Choroid plexus epithelial cell (primary cell): ENCODE results near the gene TOPBP1.
A peak's percentile ranks its signal among the peaks of the same experiment; 100 is the strongest.

Source experiments
- DNase-seq: peaks from one replicate; pipeline ENCODE4 v3.0.0-alpha.2; 2010; ENCODE audit warnings: low read depth
- H3K4me3 ChIP-seq: 2 replicates; pipeline ENCODE4 v1.5.1; 2011; ENCODE audit warnings: low read depth, mild to moderate bottlenecking, control low read depth, low read length, moderate library complexity
- CTCF ChIP-seq: conservative IDR thresholded peaks from 2 replicates; pipeline ENCODE4 v1.5.1; 2011; ENCODE audit warnings: low read depth, mild to moderate bottlenecking, control low read depth, inconsistent platforms, low read length, moderate library complexity

The TOPBP1 gene

GRCh38 chr3:133662278-133662651 is 524 bp upstream of the TOPBP1 start:
- TF ChIP-seq CTCF, result peak; percentile 40
- peak; percentile 47 for DNase-seq
- H3K4me3 ChIP-seq, result peak overlapping the region; percentile 91

DNA sequence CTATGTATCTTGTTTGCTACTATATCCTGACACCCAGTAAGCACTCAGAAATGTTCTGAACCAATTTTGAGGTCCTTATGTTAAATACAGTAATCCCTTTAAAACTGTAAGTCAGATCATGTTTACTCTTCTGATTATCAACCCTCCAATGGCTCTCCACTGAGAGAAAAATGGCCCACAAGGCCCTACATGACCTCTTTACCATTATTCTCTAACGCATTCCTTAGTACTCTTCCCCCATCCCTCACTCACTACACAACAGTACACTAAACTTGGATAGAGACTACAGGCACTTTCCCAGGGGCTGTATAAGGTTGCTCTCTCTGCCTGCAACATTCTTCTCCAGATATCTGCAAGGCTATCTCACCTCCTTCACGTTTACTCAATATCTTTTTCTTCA is 1.9 kb downstream of the TOPBP1 start:
- no peak overlapping the region for H3K4me3 ChIP-seq
- no peak for TF ChIP-seq CTCF

DNA sequence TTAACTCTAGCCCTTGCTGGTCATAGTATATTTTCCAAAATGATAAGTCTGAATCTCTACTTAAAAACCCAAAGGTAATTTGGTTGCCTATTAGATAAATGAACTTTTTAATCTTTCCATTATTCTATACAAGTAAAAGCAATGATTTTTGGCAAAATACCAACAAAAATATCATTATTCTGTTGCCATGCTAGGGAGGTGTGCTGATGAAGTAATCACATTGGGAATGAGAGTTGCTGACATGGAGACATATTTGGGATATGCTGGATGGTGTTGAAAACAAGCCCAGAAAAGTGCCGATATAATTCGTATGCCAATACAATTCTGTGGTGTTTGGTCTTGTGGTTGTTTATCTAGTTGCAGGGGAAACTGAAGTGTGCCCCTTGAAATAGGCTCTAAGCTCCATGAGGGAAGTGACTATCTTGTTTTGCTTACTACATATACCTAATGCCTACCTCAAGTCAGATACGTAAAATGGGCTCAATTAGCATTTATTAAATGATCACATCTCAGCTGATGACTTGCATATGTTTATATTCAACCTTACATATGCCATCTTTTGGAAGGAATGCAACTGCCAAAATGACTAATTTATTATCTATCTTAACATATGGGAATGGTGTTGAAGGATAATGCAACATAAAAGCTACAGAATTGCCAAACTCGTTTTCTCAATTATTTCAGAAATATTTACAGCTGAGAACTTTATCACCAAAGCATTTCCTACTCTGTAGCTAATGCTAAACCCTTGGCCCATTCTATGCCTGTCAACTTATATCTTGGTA is 5.8 kb downstream of the TOPBP1 start:
- H3K4me3 ChIP-seq, result no peak overlapping the region
- no peak for TF ChIP-seq CTCF
- no peak for DNase-seq

More for the DNA sequence above, 1.9 kb downstream of the TOPBP1 start:
- DNase-seq, result no peak

DNA sequence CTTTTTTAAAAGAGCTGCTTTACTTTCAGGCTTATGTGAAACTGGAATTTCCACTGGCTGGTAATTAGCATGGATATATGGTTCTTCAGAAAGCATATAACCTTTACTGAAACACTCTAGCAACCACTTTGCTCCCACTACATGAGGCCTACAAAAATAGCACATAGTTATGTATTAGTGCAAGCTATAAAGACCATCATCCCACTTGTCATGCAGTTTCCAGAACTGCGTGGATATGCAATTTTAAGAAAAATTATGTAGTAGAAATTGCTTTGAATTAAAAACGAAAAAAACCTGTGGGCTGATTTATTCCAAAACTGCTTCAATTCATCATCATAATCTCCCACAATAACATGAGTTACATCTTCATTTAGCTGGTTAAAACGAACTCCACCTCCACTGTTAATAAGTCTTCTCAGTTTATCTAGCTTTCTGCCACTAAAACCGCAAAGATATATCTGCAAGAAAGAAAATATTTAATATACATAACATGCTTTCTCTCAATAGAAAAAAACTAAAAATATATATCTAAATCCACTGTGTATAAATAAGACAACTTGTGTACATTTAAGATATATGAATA is 12.2 kb downstream of the TOPBP1 start:
- no peak overlapping the region for H3K4me3 ChIP-seq
- no peak for DNase-seq
- TF ChIP-seq CTCF, result no peak

- no peak overlapping the region for H3K4me3 ChIP-seq
- TF ChIP-seq CTCF, result no peak
- peak; percentile 94 for DNase-seq
These were observed 17.0 kb downstream of the TOPBP1 start for GRCh38 chr3:133644768-133645167.

GRCh38 chr3:133643611-133644010 is 18.1 kb downstream of the TOPBP1 start:
- no peak for TF ChIP-seq CTCF
- H3K4me3 ChIP-seq, result no peak overlapping the region
- DNase-seq, result peak; percentile 50

DNA sequence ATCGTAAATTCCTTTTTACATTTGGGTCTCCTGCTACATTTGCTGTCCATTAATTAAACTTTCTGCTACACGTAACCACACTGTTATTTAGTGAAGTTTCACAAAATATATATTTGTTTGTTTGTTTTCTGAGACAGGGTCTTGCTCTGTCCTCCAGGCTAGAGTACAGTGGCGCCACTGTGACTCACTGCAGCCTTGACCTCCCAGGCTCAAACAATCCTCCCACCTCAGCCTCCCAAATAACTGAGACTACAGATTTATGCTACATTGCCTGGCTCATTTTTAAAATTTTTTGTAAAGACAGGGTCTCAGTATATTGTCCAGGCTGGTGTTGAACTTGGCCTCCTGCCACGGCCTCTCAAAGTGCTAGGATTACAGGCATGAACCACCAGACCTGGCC is 20.5 kb downstream of the TOPBP1 start:
- DNase-seq, result no peak
- no peak for TF ChIP-seq CTCF

More for the DNA sequence above, 20.5 kb downstream of the TOPBP1 start:
- no peak overlapping the region for H3K4me3 ChIP-seq
